ENCODE results near the gene MEIG1.

DNA sequence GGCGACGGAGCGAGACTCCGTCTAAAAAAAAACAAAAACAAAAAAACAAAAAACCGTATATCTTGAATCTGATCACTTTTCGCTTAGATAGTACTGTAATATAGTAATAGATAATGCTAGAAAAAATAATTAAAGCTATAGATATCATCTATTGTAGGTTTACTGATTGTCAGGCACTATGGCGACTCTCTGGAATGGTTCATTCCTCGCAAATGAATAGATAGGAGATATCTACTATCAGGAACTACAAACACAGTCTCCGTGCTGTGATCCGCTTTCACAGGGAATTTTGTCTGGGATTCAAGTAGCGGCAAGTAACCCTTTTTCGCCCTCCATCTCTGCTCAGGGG, 342 bp upstream of the MEIG1 start:
- TF ChIP-seq POLR2AphosphoS5 (IDR thresholded peaks at IDR 0.05) (no peak), POLR2A (IDR thresholded peaks at IDR 0.05) (no peak)
- TF ChIP-seq, protein P1, sequence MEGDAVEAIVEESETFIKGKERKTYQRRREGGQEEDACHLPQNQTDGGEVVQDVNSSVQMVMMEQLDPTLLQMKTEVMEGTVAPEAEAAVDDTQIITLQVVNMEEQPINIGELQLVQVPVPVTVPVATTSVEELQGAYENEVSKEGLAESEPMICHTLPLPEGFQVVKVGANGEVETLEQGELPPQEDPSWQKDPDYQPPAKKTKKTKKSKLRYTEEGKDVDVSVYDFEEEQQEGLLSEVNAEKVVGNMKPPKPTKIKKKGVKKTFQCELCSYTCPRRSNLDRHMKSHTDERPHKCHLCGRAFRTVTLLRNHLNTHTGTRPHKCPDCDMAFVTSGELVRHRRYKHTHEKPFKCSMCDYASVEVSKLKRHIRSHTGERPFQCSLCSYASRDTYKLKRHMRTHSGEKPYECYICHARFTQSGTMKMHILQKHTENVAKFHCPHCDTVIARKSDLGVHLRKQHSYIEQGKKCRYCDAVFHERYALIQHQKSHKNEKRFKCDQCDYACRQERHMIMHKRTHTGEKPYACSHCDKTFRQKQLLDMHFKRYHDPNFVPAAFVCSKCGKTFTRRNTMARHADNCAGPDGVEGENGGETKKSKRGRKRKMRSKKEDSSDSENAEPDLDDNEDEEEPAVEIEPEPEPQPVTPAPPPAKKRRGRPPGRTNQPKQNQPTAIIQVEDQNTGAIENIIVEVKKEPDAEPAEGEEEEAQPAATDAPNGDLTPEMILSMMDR (IDR thresholded peaks at IDR 0.05) = no peak

Measured in prostate gland (tissue), 2 donors.